HG03196 (cell line): ENCODE measurements around the gene KLHL25.
A peak's percentile ranks its signal among the peaks of the same experiment; 100 is the strongest.
"Not testable (repeated sequence)": the region's sequence is repeated elsewhere in the genome, so short reads cannot be mapped to it uniquely, and the experiment has no call there.

Experiments
- ATAC-seq: cut with Tn5 transposase; IDR thresholded peaks from one replicate; pipeline ENCODE4 v1.9.1; 2021; ENCODE audit not compliant: unreplicated experiment

The KLHL25 gene

GRCh38 chr15:85804481-85805170 lies 9.9 kb upstream of the KLHL25 start:
- no peak for ATAC-seq

GRCh38 chr15:85802617-85803016 lies 7.9 kb upstream of the KLHL25 start:
- not testable (repeated sequence) for ATAC-seq

- ATAC-seq = no peak
These were observed 5.9 kb upstream of the KLHL25 start for GRCh38 chr15:85800478-85801123.

- not testable (repeated sequence) for ATAC-seq
These were observed 1.6 kb upstream of the KLHL25 start for GRCh38 chr15:85796371-85796770.

- ATAC-seq = no peak
These were observed 896 bp upstream of the KLHL25 start for GRCh38 chr15:85795337-85796305.

- ATAC-seq = peak; percentile 39
These were observed 806 bp downstream of the KLHL25 start for GRCh38 chr15:85793641-85794597.

- ATAC-seq = no peak
These were observed 1.7 kb downstream of the KLHL25 start for GRCh38 chr15:85792912-85793590.

- ATAC-seq = no peak
These were observed 2.5 kb downstream of the KLHL25 start for GRCh38 chr15:85792102-85792731.

- no peak for ATAC-seq
These were observed 5.2 kb downstream of the KLHL25 start for GRCh38 chr15:85789496-85789875.

- no peak for ATAC-seq
These were observed 5.8 kb downstream of the KLHL25 start for GRCh38 chr15:85788771-85789495.

GRCh38 chr15:85786781-85787114 lies 8.0 kb downstream of the KLHL25 start:
- no peak for ATAC-seq

- no peak for ATAC-seq
These were observed 8.6 kb downstream of the KLHL25 start for GRCh38 chr15:85785887-85786780.

GRCh38 chr15:85782064-85782463 lies 12.7 kb downstream of the KLHL25 start:
- no peak for ATAC-seq

GRCh38 chr15:85781099-85781498 lies 13.6 kb downstream of the KLHL25 start:
- no peak for ATAC-seq

GRCh38 chr15:85780225-85780985 lies 14.3 kb downstream of the KLHL25 start:
- ATAC-seq = no peak

- no peak for ATAC-seq
These were observed 15.5 kb downstream of the KLHL25 start for GRCh38 chr15:85779249-85779648.

- no peak for ATAC-seq
These were observed 16.5 kb downstream of the KLHL25 start for GRCh38 chr15:85778107-85778776.
